ENCODE measurements around the gene RPL3. TPM values are rescaled to one million over a fixed set of nuclear protein-coding genes. Genes with fewer than 3 reads are reported as not detected.
"Not testable (repeated sequence)": the region's sequence is repeated elsewhere in the genome, so short reads cannot be mapped to it uniquely, and the experiment has no call there.

The RPL3 gene
- total RNA-seq, 1 donor: 3,122 TPM

GRCh38 chr22:39344046-39344390 is 24.6 kb upstream of the RPL3 start:
- no peak for TF ChIP-seq CTCF (IDR thresholded peaks at IDR 0.05; ENCODE audit: insufficient read depth, low read length)
- no peak overlapping the region for H3K4me3 ChIP-seq (ENCODE audit: low read depth, low read length)

GRCh38 chr22:39343259-39344045 is 24.0 kb upstream of the RPL3 start:
- peak; percentile 94 for TF ChIP-seq CTCF (IDR thresholded peaks at IDR 0.05; ENCODE audit: insufficient read depth, low read length)
- peak; percentile 69 for DNase-seq (ENCODE audit: low read depth)

More at GRCh38 chr22:39344046-39344390, 24.6 kb upstream of the RPL3 start:
- no peak for DNase-seq (ENCODE audit: low read depth)

DNA sequence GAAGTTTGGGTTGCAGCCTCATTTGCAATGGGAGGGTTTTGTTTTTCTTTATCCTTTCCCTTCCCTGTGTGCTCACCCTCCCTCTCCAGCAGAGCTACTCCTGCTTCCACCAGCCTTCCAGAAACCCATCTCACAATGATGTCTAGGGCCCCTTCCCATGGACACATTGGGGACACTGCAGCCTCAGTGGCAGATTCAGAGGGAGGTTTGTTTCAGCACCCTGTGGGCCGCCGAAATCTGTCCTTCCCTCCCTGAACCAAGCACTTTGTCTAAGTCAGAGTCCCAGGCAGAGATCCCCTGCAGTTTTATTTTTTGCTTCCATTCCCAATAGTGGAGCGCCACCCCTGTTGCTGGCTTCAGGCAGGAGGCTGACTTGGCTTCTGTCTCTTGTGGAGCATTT is 21.8 kb upstream of the RPL3 start:
- TF ChIP-seq CTCF (IDR thresholded peaks at IDR 0.05; ENCODE audit: insufficient read depth, low read length): no peak
- DNase-seq (ENCODE audit: low read depth): no peak
- H3K4me3 ChIP-seq (ENCODE audit: low read depth, low read length): no peak overlapping the region

More at GRCh38 chr22:39343259-39344045, 24.0 kb upstream of the RPL3 start:
- no peak overlapping the region for H3K4me3 ChIP-seq (ENCODE audit: low read depth, low read length)

DNA sequence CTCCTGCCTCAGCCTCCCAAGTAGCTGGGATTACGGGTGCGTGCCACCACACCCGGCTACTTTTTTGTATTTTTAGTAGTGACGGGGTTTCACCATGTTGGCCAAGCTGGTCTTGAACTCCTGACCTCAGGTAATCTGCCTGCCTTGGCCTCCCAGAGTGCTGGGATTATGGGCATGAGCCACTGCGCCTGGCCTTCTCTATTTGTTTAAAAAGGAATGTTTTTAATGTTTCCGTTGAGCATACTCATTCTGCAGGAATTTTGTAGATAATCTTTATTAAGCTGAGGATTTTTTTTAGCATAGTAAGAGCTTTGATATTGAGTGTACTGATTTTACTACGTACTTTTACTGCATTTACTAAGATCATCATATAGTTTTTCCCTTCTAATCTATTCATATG is 20.4 kb upstream of the RPL3 start:
- not testable (repeated sequence) for H3K4me3 ChIP-seq (ENCODE audit: low read depth, low read length)
- DNase-seq (ENCODE audit: low read depth): peak; percentile 70

- DNase-seq (ENCODE audit: low read depth): no peak
- no peak for TF ChIP-seq CTCF (IDR thresholded peaks at IDR 0.05; ENCODE audit: insufficient read depth, low read length)
- H3K4me3 ChIP-seq (ENCODE audit: low read depth, low read length): no peak overlapping the region
These were observed 17.0 kb upstream of the RPL3 start for GRCh38 chr22:39336411-39336810.

GRCh38 chr22:39332441-39333064 is 13.1 kb upstream of the RPL3 start:
- no peak overlapping the region for H3K4me3 ChIP-seq (ENCODE audit: low read depth, low read length)
- no peak for TF ChIP-seq CTCF (IDR thresholded peaks at IDR 0.05; ENCODE audit: insufficient read depth, low read length)
- peak; percentile 40 for DNase-seq (ENCODE audit: low read depth)

- DNase-seq (ENCODE audit: low read depth): not testable (repeated sequence)
These were observed 11.1 kb upstream of the RPL3 start for GRCh38 chr22:39330553-39330952.

More at GRCh38 chr22:39330553-39330952, 11.1 kb upstream of the RPL3 start:
- not testable (repeated sequence) for H3K4me3 ChIP-seq (ENCODE audit: low read depth, low read length)

All from fibroblast of the aortic adventitia (primary cell).